IPS-18c (cell line): ENCODE data around the gene BCL2L11.

Source experiments
- H3K4me3 ChIP-seq: 2 replicates; pipeline ENCODE4 v1.7.0; 2013; ENCODE audit warnings: low read depth, mild to moderate bottlenecking, low read length, moderate library complexity; ENCODE audit not compliant: insufficient read depth
- H3K9me3 ChIP-seq: one replicate; pipeline ENCODE4 v1.6.1; 2013; ENCODE audit warnings: mild to moderate bottlenecking, low read length, moderate library complexity; ENCODE audit not compliant: control insufficient read depth, insufficient read depth

Gene BCL2L11

DNA sequence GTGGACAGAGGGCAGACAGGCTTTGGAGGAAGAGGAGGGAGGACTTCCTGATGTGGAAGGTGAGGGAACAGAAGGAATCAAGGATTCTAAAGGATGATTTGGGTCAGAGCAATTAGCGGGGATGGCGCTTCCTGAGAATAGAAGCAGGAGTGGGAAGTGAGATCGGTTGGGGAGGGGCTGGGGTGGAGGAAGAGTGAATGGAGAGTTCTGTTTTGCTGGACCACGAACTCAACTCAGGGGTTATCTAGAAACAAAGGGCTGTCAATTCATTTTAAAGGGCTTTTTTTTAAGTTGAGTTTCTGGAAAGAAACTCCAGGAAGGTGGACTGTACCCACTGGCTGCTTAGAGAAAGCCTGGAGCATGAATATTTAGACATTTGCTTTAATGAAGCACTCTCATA lies 54.9 kb downstream of the BCL2L11 start:
- Histone ChIP-seq H3K4me3 (no peak overlapping the region), H3K9me3 (no peaks in the 10 kb centered on the region)

DNA sequence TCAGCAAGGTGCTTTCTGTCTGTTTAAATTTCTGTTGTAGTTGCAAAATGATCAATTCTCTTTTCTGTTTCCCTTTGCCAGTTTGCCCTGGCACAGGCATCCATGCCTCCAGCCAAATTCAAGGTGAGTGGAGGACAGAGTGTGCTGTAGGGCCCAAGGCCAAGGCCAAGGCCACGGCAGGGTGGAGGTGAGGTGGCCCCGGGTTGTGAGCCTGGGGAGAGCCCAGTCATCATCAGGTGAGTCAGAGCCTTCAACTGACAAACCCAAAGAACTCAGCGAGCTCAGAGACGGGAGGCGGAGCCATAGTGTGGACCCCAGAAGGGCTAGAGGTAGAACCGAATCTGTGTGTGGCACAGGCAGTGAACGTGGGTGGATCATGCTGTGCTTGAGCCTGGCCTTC lies 55.7 kb downstream of the BCL2L11 start:
- Histone ChIP-seq H3K9me3 (no peaks in the 10 kb centered on the region), H3K4me3 (no peak overlapping the region)

DNA sequence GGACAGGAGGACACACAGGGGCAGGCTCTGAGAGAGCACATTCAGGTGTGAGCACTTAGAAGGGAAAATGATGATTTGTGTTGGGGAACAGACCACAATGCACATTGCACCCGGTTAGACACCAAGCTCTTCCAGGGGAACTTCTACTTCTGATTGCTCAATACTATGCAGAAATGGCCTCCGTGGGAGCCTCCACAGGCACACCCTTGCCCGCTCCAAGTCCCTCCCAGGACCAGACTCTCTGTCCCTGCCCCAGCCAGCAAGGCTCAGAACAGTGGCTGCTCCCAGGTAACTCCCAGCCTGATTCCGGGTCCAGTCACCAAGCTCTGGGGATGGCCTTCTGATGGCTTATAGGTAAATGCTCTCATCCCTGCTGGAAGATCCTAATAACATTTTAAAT lies 56.2 kb downstream of the BCL2L11 start:
- Histone ChIP-seq H3K4me3 (no peak overlapping the region), H3K9me3 (no peaks in the 10 kb centered on the region)

DNA sequence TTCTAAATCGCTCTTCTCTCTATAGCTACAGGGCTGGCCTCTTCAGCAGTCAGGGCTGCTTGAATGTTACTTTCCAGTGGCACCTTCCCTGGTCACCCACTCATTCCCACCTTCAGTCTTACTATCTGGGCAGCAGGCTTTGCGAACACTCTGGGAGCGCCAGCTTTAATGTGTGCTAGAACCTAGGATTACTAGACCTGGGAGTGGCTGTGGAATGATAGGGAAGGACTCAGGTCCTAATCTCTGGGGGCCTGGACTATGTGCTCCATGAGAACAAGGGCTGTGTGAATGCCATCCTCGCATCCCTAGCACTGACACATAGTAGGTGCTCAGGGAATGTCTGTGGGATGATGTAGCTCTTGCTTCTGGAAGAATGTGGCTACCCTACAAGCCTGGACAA lies 57.6 kb downstream of the BCL2L11 start:
- Histone ChIP-seq H3K9me3 (peaks cover 2% of the 10 kb centered on the region), H3K4me3 (no peak overlapping the region)

DNA sequence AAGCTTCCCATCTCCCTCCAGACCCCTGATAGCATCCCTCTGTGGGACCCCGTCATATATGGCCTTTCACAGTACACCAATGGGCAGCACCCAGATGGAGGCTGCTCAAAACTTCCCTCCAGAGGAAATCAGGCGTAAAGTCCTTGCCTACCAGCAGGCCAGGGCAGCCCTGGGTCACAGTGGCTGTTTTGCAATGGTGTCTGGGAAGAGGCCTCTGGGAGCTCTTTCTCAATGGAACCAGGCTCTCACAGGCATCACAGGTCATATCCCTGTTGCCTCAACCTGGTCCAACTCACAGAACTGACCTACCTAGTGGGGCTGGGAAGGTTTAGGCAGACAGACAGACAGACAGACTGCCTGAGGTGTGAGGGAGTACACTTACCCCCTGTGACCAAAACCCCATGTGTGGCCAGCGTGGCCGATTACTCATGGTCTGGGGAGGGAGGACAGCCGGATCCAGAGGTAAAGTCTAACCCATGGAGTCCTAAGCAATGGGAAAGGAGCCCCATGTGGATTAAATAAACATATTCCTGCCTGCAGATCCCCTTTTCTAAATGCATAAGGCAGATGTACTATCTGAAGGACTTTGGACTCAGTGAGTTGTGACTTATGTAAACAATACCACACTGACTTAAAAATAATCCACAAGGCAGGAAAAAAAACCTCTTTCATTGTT lies 58.2 kb downstream of the BCL2L11 start:
- Histone ChIP-seq H3K9me3 (peaks cover 2% of the 10 kb centered on the region), H3K4me3 (no peak overlapping the region)

DNA sequence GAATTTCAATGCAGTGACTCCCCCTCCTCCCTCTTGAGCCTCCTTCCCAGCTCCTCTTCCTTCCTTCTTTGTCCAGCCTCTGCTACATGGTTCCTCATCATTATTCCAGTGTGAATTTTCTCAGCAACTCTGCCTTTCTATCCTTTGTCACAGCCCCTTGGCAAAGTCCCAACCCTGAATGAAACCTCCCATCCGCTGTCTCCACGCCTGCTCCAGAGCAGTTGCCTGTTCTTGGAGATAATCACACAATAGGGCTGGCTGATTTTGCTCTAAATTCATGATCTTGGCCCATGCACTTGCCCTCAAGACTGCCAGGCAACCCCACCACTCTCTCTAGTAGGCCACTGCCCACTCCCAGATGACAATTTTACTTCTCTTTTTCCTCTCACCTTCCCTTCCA lies 61.4 kb downstream of the BCL2L11 start:
- peaks cover 2% of the 10 kb centered on the region for H3K9me3 ChIP-seq
- H3K4me3 ChIP-seq, result no peak overlapping the region

GRCh38 chr2:111182740-111183139 lies 62.0 kb downstream of the BCL2L11 start:
- Histone ChIP-seq H3K4me3 (no peak overlapping the region), H3K9me3 (peaks cover 2% of the 10 kb centered on the region)

- Histone ChIP-seq H3K9me3 (peaks cover 2% of the 10 kb centered on the region), H3K4me3 (no peak overlapping the region)
Measured at GRCh38 chr2:111184725-111185310, 64.1 kb downstream of the BCL2L11 start.

DNA sequence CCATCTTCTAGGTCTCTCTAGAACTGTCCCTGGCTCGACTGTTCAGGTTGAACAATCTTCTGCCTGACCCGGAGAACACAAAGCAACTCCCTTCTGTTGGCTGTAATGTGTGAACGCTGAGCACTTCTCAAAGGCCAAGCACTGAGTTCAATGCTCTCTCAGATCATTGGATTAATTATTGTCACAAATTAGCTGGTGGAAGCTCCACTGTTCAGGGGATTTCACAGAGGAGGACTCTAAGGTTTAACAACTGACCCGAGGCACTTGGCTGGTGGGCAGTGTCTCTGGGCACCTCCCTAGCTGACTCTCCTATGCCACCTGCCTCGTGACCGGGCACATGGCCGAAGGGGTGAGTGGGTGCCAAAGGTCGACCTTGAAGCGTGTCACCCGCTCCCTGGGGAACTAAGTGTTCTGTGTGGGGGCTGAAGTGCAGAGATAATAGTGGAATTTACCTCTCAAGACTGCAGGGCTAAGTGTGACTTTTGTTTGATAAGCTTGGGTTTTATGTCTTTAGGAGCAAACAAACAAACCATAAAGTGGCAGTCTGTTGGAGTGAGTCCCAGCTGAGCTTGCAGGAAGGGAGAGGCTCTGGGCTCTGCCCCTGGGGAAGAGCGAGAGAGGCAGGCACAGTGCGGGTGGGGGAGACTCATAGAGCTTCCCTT lies 64.8 kb downstream of the BCL2L11 start:
- Histone ChIP-seq H3K9me3 (peaks cover 2% of the 10 kb centered on the region), H3K4me3 (no peak overlapping the region)

DNA sequence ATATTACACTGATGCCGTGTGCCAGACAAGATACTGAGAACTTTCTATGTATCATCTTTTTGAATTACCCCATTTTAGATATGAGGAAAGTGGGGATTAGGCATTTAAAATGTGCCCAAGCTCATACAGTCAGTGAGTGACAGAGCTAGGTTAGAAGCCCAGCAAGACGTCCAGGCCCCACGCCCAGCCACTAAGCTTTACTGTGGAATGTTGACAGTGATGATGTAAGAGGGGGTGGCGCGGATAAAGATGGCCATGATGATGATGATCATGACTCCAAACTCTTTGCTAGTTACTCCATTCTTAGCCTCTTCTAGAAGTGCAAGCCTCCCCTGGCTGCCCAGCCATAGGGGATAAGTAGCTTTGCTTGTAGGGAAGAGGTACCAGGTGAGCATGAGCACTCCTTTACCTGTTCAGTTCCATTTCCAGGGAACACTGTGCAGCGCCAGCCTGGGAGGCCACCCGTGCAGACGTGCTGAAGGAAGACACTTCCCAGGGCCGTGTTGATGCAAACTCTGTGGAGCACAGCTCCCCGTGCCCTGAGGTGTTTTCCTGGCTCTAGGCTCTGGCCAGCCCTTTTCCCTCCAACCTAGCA lies 65.5 kb downstream of the BCL2L11 start:
- Histone ChIP-seq H3K4me3 (no peak overlapping the region), H3K9me3 (peaks cover 2% of the 10 kb centered on the region)

DNA sequence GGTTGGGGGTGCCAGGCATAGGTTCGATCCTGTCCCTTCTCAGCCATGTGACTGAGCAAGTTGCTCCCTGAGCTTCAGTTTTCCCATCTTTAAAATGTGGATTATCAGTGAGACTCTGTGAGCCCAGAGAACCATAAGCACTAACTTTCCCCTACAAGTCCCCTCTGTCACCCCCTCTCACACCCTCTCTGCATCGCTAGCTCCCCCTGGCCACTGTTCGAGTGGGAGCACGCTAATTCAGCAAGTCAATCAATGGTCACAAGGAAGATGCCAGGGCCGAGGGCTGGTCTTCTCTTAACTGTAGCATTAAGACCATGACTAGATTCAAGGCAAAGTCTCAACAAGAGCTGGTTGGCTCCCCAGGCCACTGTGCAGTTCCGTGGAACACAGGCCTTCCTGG lies 66.2 kb downstream of the BCL2L11 start:
- H3K9me3 ChIP-seq, result peaks cover 2% of the 10 kb centered on the region
- H3K4me3 ChIP-seq, result no peak overlapping the region

- Histone ChIP-seq H3K4me3 (no peak overlapping the region), H3K9me3 (no peaks in the 10 kb centered on the region)
Measured at GRCh38 chr2:111188681-111189080, 68.0 kb downstream of the BCL2L11 start.

- Histone ChIP-seq H3K4me3 (no peak overlapping the region), H3K9me3 (no peaks in the 10 kb centered on the region)
Measured at GRCh38 chr2:111189106-111189505, 68.4 kb downstream of the BCL2L11 start.

DNA sequence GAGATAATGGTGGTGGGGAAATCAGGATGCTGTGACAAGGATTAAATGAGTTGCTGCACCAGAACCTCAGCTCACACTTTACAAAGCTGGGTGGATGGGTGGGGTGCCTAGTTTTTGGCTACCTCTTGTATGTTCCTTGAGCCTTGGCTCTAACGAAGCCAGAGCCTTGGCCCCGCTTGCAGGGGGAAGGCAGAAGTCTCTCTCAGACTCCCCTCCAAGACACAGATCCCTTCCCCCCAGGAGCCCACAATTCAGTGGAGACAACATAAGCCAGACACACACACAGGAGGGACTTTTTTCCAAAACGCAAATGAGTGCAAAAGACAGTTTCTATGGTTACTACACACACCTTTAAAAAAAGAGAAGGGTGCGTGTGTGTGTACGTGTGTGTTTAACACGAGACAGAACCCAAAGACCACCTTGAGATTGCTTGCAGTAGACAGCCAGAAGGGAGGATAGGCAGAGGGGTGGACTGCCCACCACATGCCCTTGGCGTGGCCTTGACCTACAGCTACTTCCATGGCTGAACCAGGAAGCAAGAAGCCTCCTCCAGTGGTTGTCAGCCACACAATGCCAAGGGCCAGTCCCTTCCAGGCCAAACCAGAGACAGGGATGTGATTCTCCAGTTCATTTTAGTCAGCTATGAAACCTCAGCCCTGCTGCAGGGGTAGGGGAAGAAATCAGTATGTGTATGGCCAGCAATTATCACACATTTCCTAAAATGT lies 70.3 kb downstream of the BCL2L11 start:
- Histone ChIP-seq H3K9me3 (no peaks in the 10 kb centered on the region), H3K4me3 (no peak overlapping the region)

GRCh38 chr2:111191877-111192276 lies 71.2 kb downstream of the BCL2L11 start:
- Histone ChIP-seq H3K9me3 (no peaks in the 10 kb centered on the region), H3K4me3 (no peak overlapping the region)

DNA sequence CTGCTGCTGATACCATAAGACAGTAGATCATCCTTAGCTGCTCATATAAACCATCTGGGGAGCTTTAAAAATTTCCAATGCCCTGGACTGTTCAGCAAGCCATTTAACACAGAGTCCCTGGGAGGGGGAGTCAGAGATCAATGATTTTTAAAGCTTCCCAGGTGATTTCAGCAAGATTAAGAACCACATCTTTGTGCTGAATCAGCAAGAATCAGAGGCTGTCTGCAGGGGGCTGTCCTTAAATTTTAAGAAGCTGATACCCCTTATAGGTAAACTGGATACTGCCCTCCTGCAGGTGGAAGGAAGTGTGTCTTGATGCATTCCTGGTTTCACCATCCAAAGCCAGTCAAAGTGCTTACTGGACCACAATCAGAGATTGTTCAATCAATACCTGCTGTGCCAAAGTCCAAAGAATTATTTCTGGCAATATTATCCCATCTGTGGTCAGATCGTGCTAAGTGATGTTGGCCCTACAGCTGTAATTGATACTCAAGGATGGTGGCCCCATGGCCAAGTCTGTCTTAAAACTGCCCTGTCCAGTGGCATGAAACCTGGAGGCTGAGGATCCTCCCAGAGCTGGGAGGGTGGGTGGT lies 72.2 kb downstream of the BCL2L11 start:
- Histone ChIP-seq H3K4me3 (no peak overlapping the region), H3K9me3 (no peaks in the 10 kb centered on the region)
